Measurements from ENCODE around the gene GRID1.

GRID1 gene

DNA sequence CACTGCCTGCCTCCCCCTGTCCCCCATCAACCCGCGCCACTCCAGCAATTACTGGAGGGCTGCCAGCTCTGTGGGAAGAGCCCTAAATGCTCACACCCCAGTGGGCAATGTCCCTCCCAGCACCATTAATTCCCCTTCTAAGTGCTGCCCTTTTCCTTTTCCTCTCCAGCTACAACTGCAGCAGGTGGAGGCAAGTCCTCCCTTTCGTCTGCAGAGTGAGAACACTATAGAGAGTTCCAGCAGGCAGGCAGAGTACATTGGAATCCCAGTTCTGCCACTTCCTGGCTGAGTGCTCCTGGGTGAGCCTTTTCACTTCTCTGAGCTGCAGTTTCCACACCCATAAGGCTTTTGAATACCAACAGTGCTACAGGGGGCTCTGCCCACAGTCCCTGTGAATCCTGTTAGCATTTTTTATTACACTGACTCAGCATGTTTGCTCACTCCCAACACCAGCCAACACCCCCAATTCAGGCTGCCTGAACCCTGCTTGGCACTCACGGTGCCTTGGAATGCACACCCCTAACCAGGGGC is 447.0 kb downstream of the GRID1 start:
- Mint-ChIP-seq H3K9me3 (no peaks in the 10 kb centered on the region), H3K27ac (peak overlapping the region; percentile 57), H3K4me1 (peaks cover 23% of the 10 kb centered on the region), H3K27me3 (ENCODE audit: low read depth, poor library complexity) (peaks cover 12% of the 10 kb centered on the region), H3K4me3 (no peak overlapping the region), H3K36me3 (ENCODE audit: low read depth) (no peaks in the 10 kb centered on the region)
- DNase-seq, result no peak
- TF ChIP-seq, protein P1, sequence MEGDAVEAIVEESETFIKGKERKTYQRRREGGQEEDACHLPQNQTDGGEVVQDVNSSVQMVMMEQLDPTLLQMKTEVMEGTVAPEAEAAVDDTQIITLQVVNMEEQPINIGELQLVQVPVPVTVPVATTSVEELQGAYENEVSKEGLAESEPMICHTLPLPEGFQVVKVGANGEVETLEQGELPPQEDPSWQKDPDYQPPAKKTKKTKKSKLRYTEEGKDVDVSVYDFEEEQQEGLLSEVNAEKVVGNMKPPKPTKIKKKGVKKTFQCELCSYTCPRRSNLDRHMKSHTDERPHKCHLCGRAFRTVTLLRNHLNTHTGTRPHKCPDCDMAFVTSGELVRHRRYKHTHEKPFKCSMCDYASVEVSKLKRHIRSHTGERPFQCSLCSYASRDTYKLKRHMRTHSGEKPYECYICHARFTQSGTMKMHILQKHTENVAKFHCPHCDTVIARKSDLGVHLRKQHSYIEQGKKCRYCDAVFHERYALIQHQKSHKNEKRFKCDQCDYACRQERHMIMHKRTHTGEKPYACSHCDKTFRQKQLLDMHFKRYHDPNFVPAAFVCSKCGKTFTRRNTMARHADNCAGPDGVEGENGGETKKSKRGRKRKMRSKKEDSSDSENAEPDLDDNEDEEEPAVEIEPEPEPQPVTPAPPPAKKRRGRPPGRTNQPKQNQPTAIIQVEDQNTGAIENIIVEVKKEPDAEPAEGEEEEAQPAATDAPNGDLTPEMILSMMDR (IDR thresholded peaks at IDR 0.05), result no peak

DNA sequence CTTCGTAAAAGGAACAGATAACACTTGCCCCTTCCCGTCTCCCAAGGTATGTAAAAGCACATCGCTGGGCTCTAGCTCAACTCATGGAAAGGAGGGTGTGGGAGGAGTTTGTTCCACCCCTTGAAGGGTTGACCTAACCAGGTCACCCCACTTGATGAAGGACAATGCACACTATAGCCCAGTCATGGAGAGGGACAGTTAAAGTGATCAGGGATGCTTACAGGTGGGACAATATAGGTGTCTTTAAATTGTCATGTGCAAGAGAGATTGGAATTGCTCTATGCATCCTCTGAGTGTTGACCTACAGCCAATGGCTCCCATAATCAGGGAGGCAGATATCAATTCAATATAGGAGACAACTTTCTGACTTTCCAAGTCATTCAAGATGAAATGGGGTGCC is 448.2 kb downstream of the GRID1 start:
- Mint-ChIP-seq H3K27me3 (ENCODE audit: low read depth, poor library complexity) (peaks cover 8% of the 10 kb centered on the region), H3K36me3 (ENCODE audit: low read depth) (no peaks in the 10 kb centered on the region), H3K4me1 (peaks cover 23% of the 10 kb centered on the region), H3K27ac (no peak overlapping the region), H3K9me3 (no peaks in the 10 kb centered on the region), H3K4me3 (no peak overlapping the region)
- DNase-seq, result no peak
- TF ChIP-seq, protein P1 (IDR thresholded peaks at IDR 0.05), result no peak

DNA sequence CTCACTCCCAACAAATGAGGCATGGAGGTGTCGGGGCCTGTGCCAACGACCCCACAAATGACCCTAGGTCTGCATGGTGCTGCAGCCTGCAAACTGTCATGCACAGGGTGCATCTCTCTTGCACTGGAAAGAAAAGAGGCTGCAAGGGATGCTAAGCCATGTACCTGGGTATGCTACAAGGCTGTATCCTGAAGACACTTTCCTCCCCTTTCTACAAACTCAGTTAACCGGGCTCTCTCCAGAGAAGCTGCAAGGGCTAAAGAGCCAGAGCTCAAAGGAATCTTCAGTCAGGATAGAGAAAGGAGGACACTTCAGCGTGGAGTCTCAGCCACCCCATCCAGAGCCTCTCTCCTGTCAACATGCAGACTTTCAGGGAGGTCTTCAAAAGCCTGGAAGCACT is 449.0 kb downstream of the GRID1 start:
- DNase-seq, result no peak
- H3K4me3 Mint-ChIP-seq, result no peak overlapping the region
- H3K9me3 Mint-ChIP-seq, result no peaks in the 10 kb centered on the region
- no peaks in the 10 kb centered on the region for H3K36me3 Mint-ChIP-seq (ENCODE audit: low read depth)
- H3K27ac Mint-ChIP-seq, result no peak overlapping the region
- TF ChIP-seq, protein P1 (IDR thresholded peaks at IDR 0.05), result no peak
- peaks cover 8% of the 10 kb centered on the region for H3K27me3 Mint-ChIP-seq (ENCODE audit: low read depth, poor library complexity)
- peaks cover 17% of the 10 kb centered on the region for H3K4me1 Mint-ChIP-seq

DNA sequence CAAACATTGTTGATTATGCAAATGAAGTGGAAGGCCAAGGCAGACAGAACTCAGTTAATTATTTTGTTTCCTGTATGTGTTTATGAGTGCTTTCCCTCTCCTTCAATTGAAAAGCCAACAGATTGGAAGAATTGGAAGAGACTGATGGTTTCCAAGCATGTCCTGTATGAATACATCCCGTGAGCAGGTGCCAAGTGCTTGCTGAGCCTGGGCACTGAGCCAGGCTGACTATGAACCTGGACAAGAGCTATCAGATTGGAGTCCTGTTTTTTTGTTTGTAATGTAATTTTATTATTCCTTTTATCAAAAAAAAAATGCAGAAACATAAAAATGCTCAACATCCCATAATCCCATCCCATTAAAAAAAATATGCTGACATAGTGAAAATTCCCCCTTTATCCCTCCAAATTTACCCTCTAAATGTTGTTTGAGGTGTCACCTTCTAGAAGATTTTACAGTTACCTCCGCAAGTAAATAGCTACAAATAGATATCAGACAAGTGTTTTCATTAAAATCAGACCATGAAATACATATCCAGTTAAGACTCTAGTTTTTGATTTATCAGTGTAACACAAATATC is 449.5 kb downstream of the GRID1 start:
- no peak overlapping the region for H3K27ac Mint-ChIP-seq
- H3K36me3 Mint-ChIP-seq (ENCODE audit: low read depth), result no peaks in the 10 kb centered on the region
- H3K27me3 Mint-ChIP-seq (ENCODE audit: low read depth, poor library complexity), result peaks cover 8% of the 10 kb centered on the region
- peaks cover 17% of the 10 kb centered on the region for H3K4me1 Mint-ChIP-seq
- TF ChIP-seq, protein P1 (IDR thresholded peaks at IDR 0.05), result no peak
- no peak overlapping the region for H3K4me3 Mint-ChIP-seq
- no peaks in the 10 kb centered on the region for H3K9me3 Mint-ChIP-seq
- no peak for DNase-seq

DNA sequence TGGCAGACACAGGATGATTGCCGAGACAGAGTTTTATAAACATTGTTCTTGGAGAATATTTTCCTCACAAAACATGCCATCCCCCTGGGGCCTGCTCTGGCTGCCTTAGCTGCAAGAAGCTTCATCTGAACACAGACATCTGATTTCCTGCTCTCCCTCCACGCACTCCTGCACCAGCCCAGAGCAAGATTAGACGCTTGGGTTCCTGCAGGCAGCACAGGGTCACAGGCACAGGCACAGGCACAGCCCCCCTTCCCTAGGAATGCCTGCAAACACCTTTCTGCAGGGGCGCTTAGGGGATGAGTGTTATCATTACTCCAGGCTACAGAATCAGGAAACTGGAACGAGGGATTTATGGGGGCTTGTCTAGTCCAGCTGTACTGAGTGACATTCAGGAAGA is 450.3 kb downstream of the GRID1 start:
- peaks cover 17% of the 10 kb centered on the region for H3K4me1 Mint-ChIP-seq
- H3K4me3 Mint-ChIP-seq, result no peak overlapping the region
- no peaks in the 10 kb centered on the region for H3K36me3 Mint-ChIP-seq (ENCODE audit: low read depth)
- H3K9me3 Mint-ChIP-seq, result no peaks in the 10 kb centered on the region
- peak; percentile 27 for DNase-seq
- H3K27me3 Mint-ChIP-seq (ENCODE audit: low read depth, poor library complexity), result peaks cover 8% of the 10 kb centered on the region
- H3K27ac Mint-ChIP-seq, result no peak overlapping the region
- TF ChIP-seq, protein P1 (IDR thresholded peaks at IDR 0.05), result no peak

DNA sequence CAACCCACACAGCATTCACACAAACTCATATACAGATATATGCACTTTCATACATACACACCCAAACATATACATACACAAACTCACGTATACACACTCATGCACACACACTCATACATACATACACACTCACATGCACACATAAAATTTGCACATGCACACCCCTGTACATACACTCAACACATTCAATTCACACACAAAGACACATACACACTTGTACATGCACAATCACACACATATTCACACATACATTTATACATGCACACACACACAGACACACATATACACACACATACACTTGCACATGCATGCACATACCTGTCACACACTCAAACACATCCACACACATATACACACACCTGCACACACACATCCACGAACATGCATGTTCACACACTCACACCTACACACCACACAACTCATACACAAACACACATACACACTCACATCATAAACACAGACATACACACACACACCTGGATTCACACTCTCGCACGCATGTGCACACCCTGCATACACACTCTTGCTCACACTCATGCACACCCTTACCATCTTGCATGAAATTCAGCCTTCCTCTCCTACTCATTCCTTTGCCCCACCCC is 451.2 kb downstream of the GRID1 start:
- H3K9me3 Mint-ChIP-seq, result no peaks in the 10 kb centered on the region
- DNase-seq, result no peak
- TF ChIP-seq, protein P1 (IDR thresholded peaks at IDR 0.05), result no peak
- peaks cover 15% of the 10 kb centered on the region for H3K27me3 Mint-ChIP-seq (ENCODE audit: low read depth, poor library complexity)
- peaks cover 15% of the 10 kb centered on the region for H3K4me1 Mint-ChIP-seq
- H3K4me3 Mint-ChIP-seq, result no peak overlapping the region
- H3K36me3 Mint-ChIP-seq (ENCODE audit: low read depth), result no peaks in the 10 kb centered on the region
- H3K27ac Mint-ChIP-seq, result no peak overlapping the region

Data from nephron progenitor cell (in vitro differentiated cells).